ENCODE measurements around the gene SSRP1.

DNA sequence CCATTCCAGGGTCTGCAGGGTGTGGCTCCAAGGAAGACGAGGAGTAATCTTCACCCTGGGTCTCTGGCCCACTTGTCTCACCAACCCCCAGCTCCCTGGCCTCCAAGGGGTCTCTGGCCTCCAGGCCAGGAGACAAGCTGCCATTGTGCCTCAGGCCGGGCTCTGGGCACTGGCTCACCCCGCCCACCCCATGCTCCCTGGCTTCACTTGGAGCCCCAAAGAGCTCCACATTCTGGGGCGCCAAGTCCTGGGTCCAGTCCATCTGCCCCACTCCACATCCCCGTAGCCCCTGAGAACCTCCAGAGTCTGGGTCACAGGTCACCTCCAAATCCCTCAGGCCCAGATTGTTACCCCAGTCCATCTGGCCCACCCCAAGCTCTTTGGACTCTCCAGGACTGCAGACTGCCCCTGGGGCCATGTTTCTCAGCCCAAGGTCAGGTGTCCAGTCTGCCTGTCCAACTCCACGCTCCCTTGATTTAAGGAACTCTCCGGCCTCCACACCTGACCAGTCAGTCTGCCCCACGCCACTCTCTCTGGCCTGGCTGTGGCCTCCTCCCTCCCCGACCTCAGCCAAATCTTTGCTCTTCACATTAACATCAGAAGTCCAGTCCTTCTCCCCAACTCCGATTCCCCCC, 27.1 kb downstream of the SSRP1 start:
- TF ChIP-seq, protein P1, sequence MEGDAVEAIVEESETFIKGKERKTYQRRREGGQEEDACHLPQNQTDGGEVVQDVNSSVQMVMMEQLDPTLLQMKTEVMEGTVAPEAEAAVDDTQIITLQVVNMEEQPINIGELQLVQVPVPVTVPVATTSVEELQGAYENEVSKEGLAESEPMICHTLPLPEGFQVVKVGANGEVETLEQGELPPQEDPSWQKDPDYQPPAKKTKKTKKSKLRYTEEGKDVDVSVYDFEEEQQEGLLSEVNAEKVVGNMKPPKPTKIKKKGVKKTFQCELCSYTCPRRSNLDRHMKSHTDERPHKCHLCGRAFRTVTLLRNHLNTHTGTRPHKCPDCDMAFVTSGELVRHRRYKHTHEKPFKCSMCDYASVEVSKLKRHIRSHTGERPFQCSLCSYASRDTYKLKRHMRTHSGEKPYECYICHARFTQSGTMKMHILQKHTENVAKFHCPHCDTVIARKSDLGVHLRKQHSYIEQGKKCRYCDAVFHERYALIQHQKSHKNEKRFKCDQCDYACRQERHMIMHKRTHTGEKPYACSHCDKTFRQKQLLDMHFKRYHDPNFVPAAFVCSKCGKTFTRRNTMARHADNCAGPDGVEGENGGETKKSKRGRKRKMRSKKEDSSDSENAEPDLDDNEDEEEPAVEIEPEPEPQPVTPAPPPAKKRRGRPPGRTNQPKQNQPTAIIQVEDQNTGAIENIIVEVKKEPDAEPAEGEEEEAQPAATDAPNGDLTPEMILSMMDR (optimal IDR thresholded peaks at IDR 0.05 in 1 of 3, IDR thresholded peaks at IDR 0.05 in 1 of 3, conservative IDR thresholded peaks at IDR 0.05 in 1 of 3; ENCODE audit: extremely low read depth in 1 of 3, insufficient read depth in 2 of 3, low read length in 3 of 3), result no peak
- TF ChIP-seq EZH2 (IDR thresholded peaks at IDR 0.05; ENCODE audit: low read length), result no peak

All from keratinocyte (primary cell).